PC-9 (cell line): Measurements from ENCODE around the gene MRPL21. TPM values are rescaled to one million over a fixed set of nuclear protein-coding genes. Genes with fewer than 3 reads are reported as not detected.
"Not testable (repeated sequence)": the region's sequence is repeated elsewhere in the genome, so short reads cannot be mapped to it uniquely, and the experiment has no call there.

Source experiments
- BruUV-seq: library from RNA; stranded (reverse); fragments of 400-500 nt; replicated peaks from 2 replicates; lab custom pipeline; 2021; lab: Mats Ljungman, UMichigan
- CTCF ChIA-PET: fragments of 300-600 bp; sonication (Branson Sonifier 250); formaldehyde crosslinking; loops from one replicate; lab custom pipeline; 2022; ENCODE audit warnings: antibody characterized with exemption; lab: Charles Lee
- POLR2A ChIA-PET: fragments of 300-600 bp; sonication (Branson Sonifier 250); formaldehyde crosslinking; loops from one replicate; lab custom pipeline; 2022; ENCODE audit warnings: antibody characterized with exemption; ENCODE audit not compliant: unreplicated experiment; lab: Charles Lee
- DNase-seq, 2 experiments: peaks; one replicate each; pipeline versions ENCODE4 v3.0.0 to v3.0.0-alpha.2; 2015 to 2022; ENCODE audit warnings: mixed read lengths in 1 of 2
- H2AFZ ChIP-seq: fragments of 200-600 bp; sonication (generic); 2 replicates; pipeline ENCODE4 v1.8.1; 2017; ENCODE audit warnings: antibody characterized with exemption
- H3F3A ChIP-seq: fragments of 200-600 bp; sonication (generic); 2 replicates; pipeline ENCODE4 v1.8.1; 2017; ENCODE audit warnings: antibody characterized with exemption, mild to moderate bottlenecking, low read depth; ENCODE audit not compliant: insufficient read depth
- H3K27ac ChIP-seq: fragments of 200-600 bp; sonication (generic); 2 replicates; pipeline ENCODE4 v1.6.1; 2016; ENCODE audit warnings: mixed run types
- H3K27me3 ChIP-seq: fragments of 200-600 bp; sonication (generic); 2 replicates; pipeline ENCODE4 v1.6.1; 2016; ENCODE audit warnings: low read depth, mixed run types; ENCODE audit not compliant: insufficient read depth
- H3K36me3 ChIP-seq: fragments of 200-600 bp; sonication (generic); 2 replicates; pipeline ENCODE4 v1.6.1; 2016; ENCODE audit warnings: low read depth, mixed run types
- H3K4me1 ChIP-seq: fragments of 200-600 bp; sonication (generic); replicated peaks from 2 replicates; pipeline ENCODE4 v1.6.1; 2016; ENCODE audit warnings: mixed run types; ENCODE audit not compliant: insufficient read depth
- H3K4me2 ChIP-seq: fragments of 200-600 bp; sonication (generic); 2 replicates; pipeline ENCODE4 v1.6.1; 2017; ENCODE audit warnings: mixed run types
- H3K4me3 ChIP-seq: fragments of 200-600 bp; sonication (generic); 2 replicates; pipeline ENCODE4 v1.6.1; 2016; ENCODE audit warnings: mixed run types
- H3K79me2 ChIP-seq: fragments of 200-600 bp; sonication (generic); 2 replicates; pipeline ENCODE4 v1.6.1; 2017; ENCODE audit warnings: low read depth, mixed run types
- H3K9me2 ChIP-seq: fragments of 200-600 bp; sonication (generic); 2 replicates; pipeline ENCODE4 v1.8.1; 2017; ENCODE audit warnings: mild to moderate bottlenecking; ENCODE audit not compliant: insufficient read depth
- H3K9me3 ChIP-seq: fragments of 200-600 bp; sonication (generic); 2 replicates; pipeline ENCODE4 v1.8.1; 2016; ENCODE audit warnings: low read depth; ENCODE audit not compliant: insufficient read depth
- H4K20me1 ChIP-seq: fragments of 200-600 bp; sonication (generic); 2 replicates; pipeline ENCODE4 v1.8.1; 2017; ENCODE audit not compliant: insufficient read depth
- EZH2 ChIP-seq: fragments of 200-600 bp; sonication (generic); IDR thresholded peaks from 2 replicates; pipeline ENCODE4 v1.8.0; 2017; ENCODE audit warnings: antibody characterized with exemption, low read depth
- intact Hi-C: fragments of 100-400 bp; cut with micrococcal nuclease; formaldehyde crosslinking; loops from one replicate; pipeline ENCODE4 v1.10.0; 2022; ENCODE audit not compliant: unreplicated experiment
- total RNA-seq: library from RNA; stranded (reverse); gene quantifications from 2 replicates; pipeline ENCODE4 v1.2.3, GENCODE V29; 2021
- TF ChIP-seq, protein P1 (sequence below): fragments of 200-600 bp; sonication (generic); conservative IDR thresholded peaks from 2 replicates; pipeline ENCODE4 v1.6.1; 2017; ENCODE audit warnings: mixed run types, antibody characterized with exemption, mild to moderate bottlenecking, moderate library complexity

The MRPL21 gene
- total RNA-seq, 1 experiment from 2014 or later, result 88.0 TPM

DNA sequence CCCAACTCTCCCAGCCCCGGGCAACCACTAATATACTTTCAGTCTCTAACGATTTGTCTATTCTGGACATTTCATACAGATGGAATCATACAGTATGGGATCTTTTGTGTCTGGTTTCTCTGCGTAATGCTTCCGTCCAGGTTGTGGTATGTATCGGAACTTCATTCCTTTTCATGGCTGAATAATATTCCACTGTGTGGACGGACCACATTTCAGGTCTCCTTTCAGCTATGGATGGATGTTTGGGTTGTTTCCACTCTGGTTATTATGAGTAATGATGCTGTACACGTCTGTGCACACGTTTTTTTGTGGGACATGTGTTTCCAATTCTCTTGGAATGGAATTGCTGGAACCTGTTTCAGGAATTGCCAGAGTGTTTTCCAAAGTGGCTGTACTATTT lies 44.5 kb downstream of the MRPL21 start:
- H2AFZ ChIP-seq, result no peak overlapping the region
- POLR2A ChIA-PET, result no interaction called here
- H3K4me2 ChIP-seq, result no peak overlapping the region
- H3F3A ChIP-seq, result peaks cover 22% of the 10 kb centered on the region; the same call in 1 of the 2 replicates
- peaks cover 18% of the 10 kb centered on the region for H3K4me1 ChIP-seq
- CTCF ChIA-PET, result no interaction called here
- no peaks in the 10 kb centered on the region for H3K79me2 ChIP-seq
- DNase-seq, result no peak
- BruUV-seq, result no TSS peak
- no peaks in the 10 kb centered on the region for H4K20me1 ChIP-seq
- H3K9me2 ChIP-seq, result no peaks in the 10 kb centered on the region
- H3K4me3 ChIP-seq, result no peak overlapping the region
- H3K27me3 ChIP-seq, result no peaks in the 10 kb centered on the region
- H3K9me3 ChIP-seq, result peaks cover 8% of the 10 kb centered on the region
- H3K27ac ChIP-seq, result no peak overlapping the region
- TF ChIP-seq, protein P1, sequence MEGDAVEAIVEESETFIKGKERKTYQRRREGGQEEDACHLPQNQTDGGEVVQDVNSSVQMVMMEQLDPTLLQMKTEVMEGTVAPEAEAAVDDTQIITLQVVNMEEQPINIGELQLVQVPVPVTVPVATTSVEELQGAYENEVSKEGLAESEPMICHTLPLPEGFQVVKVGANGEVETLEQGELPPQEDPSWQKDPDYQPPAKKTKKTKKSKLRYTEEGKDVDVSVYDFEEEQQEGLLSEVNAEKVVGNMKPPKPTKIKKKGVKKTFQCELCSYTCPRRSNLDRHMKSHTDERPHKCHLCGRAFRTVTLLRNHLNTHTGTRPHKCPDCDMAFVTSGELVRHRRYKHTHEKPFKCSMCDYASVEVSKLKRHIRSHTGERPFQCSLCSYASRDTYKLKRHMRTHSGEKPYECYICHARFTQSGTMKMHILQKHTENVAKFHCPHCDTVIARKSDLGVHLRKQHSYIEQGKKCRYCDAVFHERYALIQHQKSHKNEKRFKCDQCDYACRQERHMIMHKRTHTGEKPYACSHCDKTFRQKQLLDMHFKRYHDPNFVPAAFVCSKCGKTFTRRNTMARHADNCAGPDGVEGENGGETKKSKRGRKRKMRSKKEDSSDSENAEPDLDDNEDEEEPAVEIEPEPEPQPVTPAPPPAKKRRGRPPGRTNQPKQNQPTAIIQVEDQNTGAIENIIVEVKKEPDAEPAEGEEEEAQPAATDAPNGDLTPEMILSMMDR, result no peak
- no peak for TF ChIP-seq EZH2
- H3K36me3 ChIP-seq, result no peaks in the 10 kb centered on the region
- intact Hi-C loops, result no loop called here

DNA sequence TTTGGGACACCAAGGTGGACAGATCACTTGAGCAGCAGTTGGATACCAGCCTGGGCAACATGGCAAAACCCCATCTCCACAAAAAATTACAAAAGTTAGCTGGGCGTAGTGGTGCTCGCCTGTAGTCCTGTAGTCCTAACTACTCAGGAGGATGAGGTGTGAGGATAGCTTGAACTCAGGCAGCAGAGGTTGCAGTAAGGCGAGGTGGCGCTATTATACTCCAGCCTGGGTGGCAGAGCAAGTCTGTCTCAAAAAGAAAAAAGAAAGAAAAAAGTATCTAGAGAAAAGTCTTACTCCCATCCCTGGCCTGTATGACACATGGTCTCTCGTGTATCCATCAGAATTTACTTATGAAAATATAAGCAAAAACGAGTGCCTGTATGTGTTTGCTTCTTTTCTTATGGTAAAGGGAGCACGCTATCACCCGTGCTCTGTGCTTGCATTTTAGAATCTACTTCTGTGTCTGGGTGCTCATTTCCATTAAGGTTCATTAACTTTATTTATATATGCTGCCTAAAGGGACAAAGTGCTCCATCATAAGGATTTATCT lies 46.5 kb downstream of the MRPL21 start:
- Histone ChIP-seq H4K20me1 (no peaks in the 10 kb centered on the region), H3K9me3 (no peaks in the 10 kb centered on the region), H3K4me2 (peak overlapping the region; percentile 24), H3K4me1 (peaks cover 18% of the 10 kb centered on the region), H2AFZ (no peak overlapping the region), H3F3A (peaks cover 22% of the 10 kb centered on the region; the same call in 1 of the 2 replicates), H3K4me3 (no peak overlapping the region), H3K27me3 (0 out of 2 replicates have a peak, but pooled peaks cover 1% of the 10 kb centered on the region), H3K9me2 (no peaks in the 10 kb centered on the region), H3K27ac (peak overlapping the region; percentile 33; the same call in 1 of the 2 replicates), H3K79me2 (no peaks in the 10 kb centered on the region), H3K36me3 (no peaks in the 10 kb centered on the region)
- POLR2A ChIA-PET, result no interaction called here
- no peak for DNase-seq
- CTCF ChIA-PET, result no interaction called here
- BruUV-seq, result no TSS peak
- no peak for TF ChIP-seq EZH2
- TF ChIP-seq, protein P1, result no peak
- intact Hi-C loops, result no loop called here

DNA sequence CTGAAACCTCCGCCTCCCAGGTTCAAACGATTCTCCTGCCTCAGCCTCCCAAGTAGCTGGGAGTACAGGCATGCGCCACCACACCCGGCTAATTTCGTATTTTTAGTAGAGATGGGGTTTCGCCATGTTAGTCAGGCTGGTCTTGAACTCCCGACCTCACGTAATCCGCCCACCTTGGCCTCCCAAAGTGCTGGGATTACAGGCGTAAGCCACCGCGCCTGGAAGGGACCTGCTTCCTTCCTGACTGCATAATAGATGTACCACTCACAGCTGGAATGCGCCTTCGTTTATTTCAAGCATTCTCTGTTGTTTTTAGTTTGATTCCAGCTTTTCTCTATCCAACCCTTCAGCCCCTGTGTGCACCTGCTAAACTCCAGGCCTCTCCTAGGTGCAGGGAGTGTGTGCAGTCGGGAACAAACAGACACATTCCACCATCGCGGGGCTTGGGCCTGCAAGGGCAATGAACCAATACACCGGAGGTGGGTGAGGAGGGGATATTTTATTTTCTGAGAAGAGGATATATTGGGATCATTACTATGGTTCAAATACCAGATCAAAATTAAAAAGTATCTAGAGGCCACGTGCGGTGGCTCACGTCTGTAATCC lies 47.1 kb downstream of the MRPL21 start:
- DNase-seq, H3K9me2 ChIP-seq, POLR2A ChIA-PET, H3K27me3 ChIP-seq, BruUV-seq, H3K9me3 ChIP-seq, H3K4me3 ChIP-seq, H3K36me3 ChIP-seq, H3K79me2 ChIP-seq, H2AFZ ChIP-seq, H3K27ac ChIP-seq, H4K20me1 ChIP-seq, intact Hi-C loops: not testable (repeated sequence)
- CTCF ChIA-PET, result interaction anchor here (0.7 kb wide), 1 partner anchor 767 kb away, joined by 10 read pairs; no protein-coding TSS in a partner anchor
- Histone ChIP-seq H3K4me2 (peak overlapping the region; percentile 24; the same call in 1 of the 2 replicates), H3K4me1 (peaks cover 18% of the 10 kb centered on the region), H3F3A (peaks cover 22% of the 10 kb centered on the region; the same call in 1 of the 2 replicates)
